SK-MEL-5 (cell line): ENCODE data around the gene POLR3F. TPM values are rescaled to one million over a fixed set of nuclear protein-coding genes. Genes with fewer than 3 reads are reported as not detected.
"Not testable (repeated sequence)": the region's sequence is repeated elsewhere in the genome, so short reads cannot be mapped to it uniquely, and the experiment has no call there.

Experiments
- DNase-seq: peaks from one replicate; pipeline ENCODE4 v3.0.0-alpha.2; 2016; ENCODE audit warnings: low read depth, low spot score
- in situ Hi-C: cut with HindIII; loops from 2 replicates; pipeline ENCODE4 v1.10.0; 2016; ENCODE audit warnings: low sequenced_read_pairs, high pct_unique_total_duplicates, low pct_unique_long_range_greater_than_20kb
- total RNA-seq: library from RNA; depleted of rRNA; stranded (reverse); fragments of >200 nt; shearing (Covaris generic); gene quantifications from 2 replicates; pipeline ENCODE4 v1.2.3, GENCODE V29; 2014

POLR3F gene
- total RNA-seq, 1 experiment from 2014 or later: 26.3 TPM

DNA sequence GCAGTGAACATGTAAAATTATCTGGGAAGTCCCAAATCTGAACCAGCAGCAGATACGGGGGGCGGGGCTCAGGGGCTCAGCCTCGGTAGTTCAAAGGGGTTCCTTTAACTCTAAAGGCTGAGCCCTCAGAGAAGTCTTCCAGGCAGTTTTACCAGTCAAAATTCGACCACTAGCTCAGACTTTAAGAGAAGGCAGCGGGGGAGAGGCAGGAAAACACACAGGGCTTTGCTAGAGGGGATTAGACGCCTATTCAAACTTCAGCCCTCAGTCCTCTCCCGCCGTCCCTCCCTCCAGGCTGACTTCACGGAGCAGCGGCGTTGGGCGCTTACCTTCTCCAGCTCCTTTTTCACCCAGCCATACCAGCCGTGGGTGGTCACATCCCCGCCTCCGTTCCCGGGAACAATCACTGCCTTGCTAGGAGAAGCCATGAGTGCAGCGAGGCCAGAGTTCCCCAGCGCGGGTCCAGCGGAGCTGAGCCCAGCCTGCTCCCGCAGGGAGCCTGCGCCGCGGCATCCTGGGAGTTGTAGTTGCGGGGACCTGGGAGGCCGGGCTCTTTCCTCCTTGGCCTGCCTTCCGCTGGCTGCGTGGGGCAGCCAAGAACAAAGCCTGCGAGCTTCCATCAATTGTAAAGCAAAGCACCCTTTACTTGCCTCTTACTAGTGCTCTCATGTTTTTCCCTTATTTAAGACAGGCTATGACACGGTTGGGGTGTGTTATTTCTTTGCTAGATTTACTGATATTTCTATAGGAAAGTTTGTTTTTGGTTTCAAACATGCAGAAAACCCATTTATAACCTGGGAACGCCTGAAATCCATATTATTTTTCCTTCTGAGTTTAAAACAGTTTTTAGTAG lies 29.8 kb downstream of the POLR3F start, which contains the start of gene RBBP9:
TSS of gene RBBP9 (minus strand) at position 486 of the 853 bp plus-strand sequence. CDS start at position 428, 58 bp downstream.
- DNase-seq: peak; percentile 87

DNA sequence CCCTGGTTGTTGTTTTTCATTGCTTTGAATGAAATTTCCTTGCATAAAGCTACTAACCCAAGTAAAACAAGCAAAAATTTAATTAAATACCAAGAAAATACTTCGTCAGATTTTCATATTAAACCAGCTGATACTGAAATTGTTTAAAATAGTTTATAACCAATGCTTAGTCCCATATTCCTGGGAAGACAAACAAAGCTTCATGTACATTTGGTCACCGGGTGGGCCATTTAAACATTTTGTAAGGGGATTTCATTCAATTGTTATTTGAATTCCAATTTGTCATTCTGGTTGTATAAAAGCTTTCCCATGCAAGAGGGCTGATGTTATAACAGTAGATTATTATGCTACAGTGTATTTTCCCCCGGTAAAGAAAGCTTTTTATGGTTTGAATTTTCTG lies 30.4 kb downstream of the POLR3F start:
- DNase-seq: no peak
- in situ Hi-C loops: no loop called here

More for the DNA sequence above, 29.8 kb downstream of the POLR3F start, which contains the start of gene RBBP9:
- in situ Hi-C loops: no loop called here

DNA sequence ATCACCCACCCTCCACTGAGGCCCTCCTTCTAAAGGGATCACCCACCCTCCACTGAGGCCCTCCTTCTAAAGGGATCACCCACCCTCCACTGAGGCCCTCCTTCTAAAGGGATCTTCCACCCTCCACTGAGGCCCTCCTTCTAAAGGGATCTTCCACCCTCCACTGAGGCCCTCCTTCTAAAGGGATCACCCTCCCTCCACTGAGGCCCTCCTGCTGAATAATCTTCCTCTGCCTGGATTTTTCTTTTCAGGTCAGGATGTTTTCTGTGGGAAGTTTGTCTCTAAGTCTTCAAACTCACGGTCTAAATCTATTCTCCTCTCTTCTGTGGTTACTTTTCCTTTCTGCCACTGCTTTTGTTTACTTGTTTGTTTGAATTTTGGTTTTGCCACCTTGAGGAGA lies 34.5 kb downstream of the POLR3F start:
- DNase-seq, in situ Hi-C loops: not testable (repeated sequence)

DNA sequence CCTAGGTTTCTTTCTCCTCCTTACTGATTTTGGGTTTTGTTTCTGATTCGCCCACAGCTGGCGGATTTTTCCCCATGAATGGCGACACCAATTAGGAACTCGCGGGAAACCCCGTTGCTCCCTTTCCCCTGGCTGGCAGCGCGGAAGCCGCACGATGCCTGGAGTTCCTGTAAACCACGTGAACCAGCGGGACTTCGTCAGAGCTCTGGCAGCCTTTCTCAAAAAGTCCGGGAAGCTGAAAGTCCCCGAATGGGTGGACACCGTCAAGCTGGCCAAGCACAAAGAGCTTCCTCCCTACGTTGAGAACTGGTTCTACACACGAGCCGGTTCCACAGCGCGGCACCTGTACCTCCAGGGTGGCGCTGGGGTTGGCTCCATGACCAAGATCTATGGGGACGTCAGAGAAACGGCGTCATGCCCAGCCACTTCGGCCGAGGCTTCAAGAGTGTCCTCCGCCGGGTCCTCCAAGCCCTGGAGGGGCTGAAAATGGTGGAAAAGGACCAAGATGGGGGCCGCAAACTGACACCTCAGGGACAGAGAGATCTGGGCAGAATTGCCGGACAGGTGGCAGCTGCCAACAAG lies 37.4 kb downstream of the POLR3F start:
- no peak for DNase-seq
- in situ Hi-C loops: no loop called here

DNA sequence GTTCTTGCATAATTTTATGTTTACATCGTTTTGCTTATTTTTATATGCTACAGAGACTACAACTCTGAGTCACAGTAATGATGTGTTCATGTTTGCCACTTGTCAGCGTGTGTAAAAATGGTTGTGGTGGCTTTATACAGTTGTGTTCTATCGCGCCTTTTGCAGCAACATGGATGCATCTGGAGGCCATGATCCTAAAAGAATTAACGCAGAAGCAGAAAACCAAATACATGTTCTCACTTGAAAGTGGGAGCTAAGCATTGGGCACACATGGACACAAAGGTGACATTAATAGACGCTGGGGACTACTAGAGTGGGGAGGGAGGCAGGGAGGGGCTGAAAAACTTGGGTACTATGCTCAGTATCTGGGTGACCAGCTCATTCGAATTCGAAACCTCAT lies 39.6 kb downstream of the POLR3F start:
- in situ Hi-C loops: no loop called here

DNA sequence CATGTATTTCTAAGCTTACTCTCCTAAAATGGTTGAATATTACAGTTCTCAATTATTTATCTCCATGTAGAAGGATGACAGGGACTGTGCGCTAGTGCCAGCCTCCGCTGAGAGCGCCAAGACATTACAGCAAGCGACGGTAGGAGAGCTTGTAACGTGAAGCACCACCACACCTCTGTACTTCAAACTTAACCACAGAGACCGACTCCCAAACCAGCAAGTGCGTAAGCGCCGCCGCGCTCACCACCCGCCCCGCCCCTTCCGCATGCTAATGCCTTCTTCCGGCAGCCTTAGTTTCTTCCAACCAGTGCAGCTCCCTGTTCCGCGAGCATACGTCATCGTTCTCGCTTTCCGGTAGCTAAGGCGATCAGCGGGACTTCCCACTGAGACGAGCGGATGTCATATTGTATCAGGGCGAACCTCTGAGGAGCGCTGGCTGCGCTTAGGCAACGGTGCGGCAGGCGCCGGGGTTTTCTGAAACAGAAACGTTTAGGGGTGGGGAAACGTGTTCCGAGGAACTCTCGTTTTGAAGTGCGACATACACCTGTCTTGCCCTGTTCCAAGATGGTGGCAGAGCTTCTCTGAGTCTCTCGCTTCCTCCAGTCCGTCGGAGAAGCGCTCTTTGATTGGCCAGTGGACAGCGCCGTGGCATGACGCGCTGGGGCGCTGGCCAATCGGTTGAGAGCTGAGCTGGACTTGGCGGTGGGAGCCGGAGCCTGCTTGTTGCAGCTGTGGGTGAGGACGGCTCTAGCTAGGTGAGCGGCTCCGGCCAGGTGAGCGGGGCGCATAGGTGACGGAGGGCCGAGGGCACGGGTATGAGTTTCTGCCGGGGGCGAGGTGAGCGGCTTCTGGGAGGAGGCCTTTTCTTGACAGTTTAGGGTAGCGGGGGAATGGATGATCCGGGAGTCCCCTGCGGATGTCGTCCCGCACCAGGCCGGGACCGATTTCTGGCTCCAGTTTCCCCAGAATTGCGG lies 40.3 kb downstream of the POLR3F start, which contains the start of gene SEC23B:
TSS of gene SEC23B (plus strand) at position 723 of the 974 bp plus-strand sequence. CDS start 2,896 bp downstream, outside the sequence.
- in situ Hi-C loops: no loop called here
- peak; percentile 98 for DNase-seq

More for the DNA sequence above, 39.6 kb downstream of the POLR3F start:
- no peak for DNase-seq

DNA sequence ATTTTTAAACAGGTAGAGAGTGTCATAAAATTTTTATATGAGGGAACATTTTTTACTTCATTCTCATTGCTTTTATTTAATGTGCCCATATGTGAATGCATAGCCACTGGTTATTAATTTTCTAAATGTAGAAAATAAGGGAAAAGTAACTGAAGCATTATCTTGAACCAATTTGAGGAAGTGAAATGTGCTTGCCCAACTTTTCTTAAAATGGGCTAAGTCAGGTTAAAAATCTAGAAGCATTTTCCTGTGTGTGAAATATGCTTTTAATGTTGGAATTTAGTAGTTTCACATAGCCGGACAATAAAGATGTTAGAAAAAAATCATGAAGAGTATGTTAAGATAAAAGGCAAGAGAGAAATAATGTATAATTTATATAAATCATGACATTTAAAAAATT lies 44.4 kb downstream of the POLR3F start:
- DNase-seq: no peak
- in situ Hi-C loops: no loop called here

DNA sequence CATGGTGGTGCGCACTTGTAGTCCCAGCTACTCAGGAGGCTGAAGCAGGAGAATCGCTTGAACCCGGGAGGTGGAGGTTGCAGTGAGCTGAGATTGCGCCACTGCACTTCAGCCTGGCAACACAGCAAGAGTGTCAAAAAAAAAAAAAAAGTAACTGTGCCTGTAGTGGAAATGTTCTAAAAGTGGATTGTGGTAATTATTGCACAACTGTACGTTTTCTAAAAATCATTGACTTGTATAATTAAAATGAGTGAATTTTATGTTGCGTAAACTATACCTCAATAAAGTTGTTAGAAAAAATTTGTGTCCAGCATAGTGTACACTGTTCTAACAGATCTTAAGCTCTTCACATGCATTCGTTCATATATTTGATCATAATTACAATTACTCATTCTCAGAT lies 46.0 kb downstream of the POLR3F start:
- DNase-seq: no peak
- in situ Hi-C loops: no loop called here

DNA sequence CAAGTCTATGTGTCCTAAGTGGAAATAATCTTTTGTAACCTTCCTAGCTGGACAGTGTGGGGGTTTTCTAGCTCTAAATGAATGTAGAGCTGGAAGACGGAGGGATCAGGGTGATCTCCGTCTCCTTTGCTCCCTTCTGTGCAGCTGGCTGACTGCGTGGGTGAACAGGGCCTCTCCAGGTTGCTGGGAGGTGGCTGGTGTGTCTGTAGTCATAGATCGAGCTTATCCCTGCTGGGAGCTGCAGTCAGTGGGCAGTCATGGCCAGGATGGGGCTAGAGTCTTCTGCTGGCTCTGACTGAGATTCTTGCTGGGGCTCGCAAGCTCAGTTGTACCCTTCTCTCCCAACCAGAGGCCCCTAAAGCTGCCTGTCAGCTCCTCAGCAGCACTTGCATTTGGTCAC lies 46.9 kb downstream of the POLR3F start:
- no peak for DNase-seq
- in situ Hi-C loops: no loop called here

DNA sequence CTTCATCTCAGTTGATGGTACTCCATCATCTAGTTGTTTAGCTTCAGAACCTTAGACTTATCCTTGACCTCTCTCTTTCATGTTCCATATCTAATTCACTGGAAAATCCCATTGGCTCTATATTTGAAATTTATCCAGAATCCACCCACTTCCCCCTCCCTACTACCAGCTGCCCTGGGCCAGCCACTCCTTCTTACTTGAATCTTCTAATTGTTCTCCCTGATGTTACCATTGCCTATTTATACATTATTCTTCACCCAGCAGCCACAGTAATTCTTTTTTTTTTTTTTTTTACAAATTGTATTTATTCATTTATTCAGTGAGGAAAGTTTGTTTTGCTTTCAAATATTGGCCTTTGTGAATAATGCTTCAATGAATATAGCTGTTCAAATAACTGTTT lies 48.8 kb downstream of the POLR3F start:
- no peak for DNase-seq
- in situ Hi-C loops: no loop called here

DNA sequence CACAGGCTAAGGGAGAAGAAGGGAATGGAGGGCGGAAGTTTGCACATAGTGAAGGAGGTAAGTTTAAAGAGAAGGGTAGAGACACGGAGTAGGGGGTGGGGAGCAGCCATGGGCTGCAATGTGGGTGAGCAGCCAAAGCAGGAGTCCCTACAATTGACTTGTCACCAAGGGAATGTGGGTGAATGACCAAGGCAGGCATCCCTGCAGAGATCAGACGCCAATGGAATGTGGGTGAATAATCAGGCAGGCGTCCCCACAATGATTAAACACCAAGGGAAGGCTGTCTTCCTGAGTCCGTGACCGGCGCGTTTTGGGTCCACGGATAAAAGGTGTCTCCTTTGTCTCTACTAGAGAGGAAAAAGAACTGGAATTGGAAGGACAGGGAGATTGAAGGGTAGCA lies 54.9 kb downstream of the POLR3F start:
- DNase-seq, in situ Hi-C loops: not testable (repeated sequence)

DNA sequence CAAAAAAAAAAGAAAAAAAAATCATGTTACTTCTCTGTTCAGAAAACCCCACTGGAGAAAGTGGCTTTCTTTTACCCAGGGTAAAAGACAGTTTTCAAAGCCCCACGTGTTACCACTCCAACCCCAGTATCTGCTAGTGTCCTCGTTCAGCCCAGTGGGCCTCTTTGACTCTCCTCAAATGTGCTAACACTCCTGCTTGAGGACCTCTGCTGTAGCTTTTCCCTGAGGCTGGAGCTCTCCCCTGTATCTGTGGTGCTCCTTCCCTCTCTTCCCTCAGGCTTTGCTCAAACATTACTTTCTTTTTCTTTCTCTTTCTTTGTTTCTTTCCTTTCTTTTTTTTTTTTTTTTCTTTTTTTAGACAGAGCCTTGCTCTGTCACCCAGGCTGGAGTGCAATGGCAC lies 55.9 kb downstream of the POLR3F start:
- in situ Hi-C loops: no loop called here
- no peak for DNase-seq

DNA sequence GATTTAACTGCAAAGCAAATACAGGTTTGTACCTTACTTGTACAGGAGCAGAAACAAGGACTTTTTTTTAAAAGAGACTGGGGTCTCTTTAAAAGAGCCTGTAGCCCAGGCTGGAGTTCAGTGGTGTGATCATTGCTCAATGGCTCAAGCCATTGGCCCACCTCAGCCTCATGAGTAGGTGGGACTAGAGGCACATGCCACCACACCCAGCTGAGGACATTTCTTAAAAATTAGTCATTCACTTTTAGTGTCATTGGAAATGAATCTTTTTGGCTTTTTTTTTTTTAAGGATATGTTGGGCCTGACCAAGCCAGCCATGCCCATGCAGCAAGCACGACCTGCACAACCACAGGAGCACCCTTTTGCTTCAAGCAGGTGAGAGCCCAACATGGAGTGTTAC lies 57.5 kb downstream of the POLR3F start:
- DNase-seq: no peak
- in situ Hi-C loops: no loop called here

DNA sequence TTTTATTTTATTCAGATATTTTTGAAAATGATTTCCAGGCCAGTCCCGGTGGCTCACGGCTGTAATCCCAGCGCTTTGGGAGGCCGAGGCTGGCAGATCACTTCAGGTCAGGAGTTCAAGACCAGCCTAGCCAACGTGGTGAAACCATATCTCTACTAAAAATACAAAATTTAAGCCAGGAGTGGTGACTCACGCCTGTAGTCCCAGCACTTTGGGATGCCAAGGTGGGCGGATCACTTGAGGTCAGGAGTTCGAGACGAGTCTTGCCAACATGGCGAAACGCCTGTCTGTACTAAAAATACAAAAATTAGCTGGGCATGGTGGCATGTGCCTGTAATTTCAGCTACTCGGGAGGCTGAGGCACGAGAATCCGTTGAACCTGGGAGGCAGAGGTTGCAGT lies 59.6 kb downstream of the POLR3F start:
- in situ Hi-C loops: not testable (repeated sequence)

DNA sequence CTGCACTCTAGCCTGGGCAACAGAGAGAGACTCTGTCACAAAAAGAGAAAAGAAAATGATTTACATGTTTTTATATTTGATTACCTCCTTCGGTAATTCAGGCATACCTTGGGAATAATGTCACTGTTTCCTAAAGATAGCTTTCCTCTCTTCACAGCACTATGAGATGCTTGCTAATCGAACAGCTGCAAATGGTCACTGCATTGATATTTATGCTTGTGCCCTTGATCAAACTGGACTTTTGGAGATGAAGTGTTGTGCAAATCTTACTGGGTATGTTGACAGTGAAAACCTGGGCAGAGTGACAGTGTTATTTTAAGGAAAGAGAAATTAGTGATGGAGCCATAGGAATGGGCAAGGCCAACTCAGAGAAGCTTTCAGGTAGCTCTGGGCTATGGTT lies 60.1 kb downstream of the POLR3F start:
- in situ Hi-C loops: no loop called here
- no peak for DNase-seq

More for the DNA sequence above, 59.6 kb downstream of the POLR3F start:
- not testable (repeated sequence) for DNase-seq

DNA sequence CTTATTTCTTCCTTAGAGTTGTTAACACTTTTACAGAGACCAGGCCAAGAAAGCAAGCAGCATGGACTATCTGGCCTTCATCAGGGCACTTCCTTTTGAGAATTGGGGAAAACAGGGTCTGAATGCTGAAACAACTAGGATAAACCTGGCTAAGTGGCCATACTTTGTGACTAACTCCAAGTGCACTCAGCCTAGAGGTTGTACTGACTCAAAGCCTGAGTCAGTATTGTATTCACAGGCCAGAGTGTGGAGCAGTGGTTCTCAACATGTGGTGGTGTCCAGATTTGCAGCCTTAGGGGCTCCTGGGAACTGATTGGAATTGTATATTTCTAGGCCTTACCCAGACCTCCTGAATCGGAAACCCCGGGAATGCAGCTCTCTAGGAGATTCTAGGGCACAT lies 60.6 kb downstream of the POLR3F start:
- in situ Hi-C loops: no loop called here
- no peak for DNase-seq

DNA sequence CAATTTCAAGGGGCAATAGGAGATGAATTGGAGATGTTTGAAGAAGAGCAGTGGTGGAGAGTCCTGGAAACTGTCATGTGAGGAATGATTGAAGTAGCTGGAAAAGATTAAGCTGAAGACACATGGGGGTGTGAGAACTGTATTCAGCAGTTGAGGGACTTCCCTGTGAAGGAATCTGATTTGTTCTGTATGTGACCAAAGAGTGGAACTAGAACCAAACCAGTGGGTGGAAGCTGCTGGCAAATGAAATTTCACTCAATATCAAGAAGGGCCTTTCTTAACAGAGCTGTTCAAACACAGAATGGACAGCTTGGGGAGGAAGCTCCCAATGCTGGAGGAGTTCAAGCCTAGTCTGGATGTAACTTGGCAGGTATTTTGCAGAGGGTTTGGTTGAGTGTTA lies 61.9 kb downstream of the POLR3F start:
- no peak for DNase-seq
- in situ Hi-C loops: no loop called here

DNA sequence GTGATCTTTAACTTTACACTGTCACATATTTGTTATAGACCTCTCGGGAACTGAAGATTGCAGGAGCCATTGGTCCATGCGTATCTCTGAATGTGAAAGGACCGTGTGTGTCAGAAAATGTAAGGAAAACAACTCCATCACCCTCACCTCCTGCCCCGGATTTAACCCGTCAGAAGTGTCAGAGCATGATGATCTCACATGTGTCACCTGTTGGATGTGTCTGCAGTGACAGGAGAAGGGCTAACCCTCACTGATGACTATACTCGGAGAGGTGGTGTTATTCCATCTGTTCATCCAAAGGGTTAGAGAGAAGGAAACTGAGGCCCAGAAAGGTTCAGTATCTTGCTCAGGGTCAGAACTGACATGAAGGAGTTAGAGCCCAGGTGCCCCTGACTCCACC lies 65.4 kb downstream of the POLR3F start:
- in situ Hi-C loops: no loop called here
- DNase-seq: no peak
